ENCODE data around the gene CALD1.

The CALD1 gene

GRCh38 chr7:134827436-134827835 lies 48.0 kb downstream of the CALD1 start:
- DNase-seq (ENCODE audit: low read depth, low spot score) = no peak

- no peak for DNase-seq (ENCODE audit: low read depth, low spot score)
Observed at GRCh38 chr7:134827889-134828288, 48.5 kb downstream of the CALD1 start.

GRCh38 chr7:134828361-134828760 lies 48.9 kb downstream of the CALD1 start:
- DNase-seq (ENCODE audit: low read depth, low spot score) = no peak

GRCh38 chr7:134829380-134829986 lies 50.0 kb downstream of the CALD1 start:
- no peak for DNase-seq (ENCODE audit: low read depth, low spot score)

- DNase-seq (ENCODE audit: low read depth, low spot score) = no peak
Observed at GRCh38 chr7:134831862-134832261, 52.4 kb downstream of the CALD1 start.

GRCh38 chr7:134832367-134832766 lies 52.9 kb downstream of the CALD1 start:
- DNase-seq (ENCODE audit: low read depth, low spot score) = no peak

- no peak for DNase-seq (ENCODE audit: low read depth, low spot score)
Observed at GRCh38 chr7:134834689-134835462, 55.4 kb downstream of the CALD1 start.

GRCh38 chr7:134835463-134835823 lies 56.0 kb downstream of the CALD1 start:
- no peak for DNase-seq (ENCODE audit: low read depth, low spot score)

GRCh38 chr7:134836447-134836846 lies 57.0 kb downstream of the CALD1 start:
- DNase-seq (ENCODE audit: low read depth, low spot score) = peak; percentile 91

GRCh38 chr7:134839298-134839697 lies 59.9 kb downstream of the CALD1 start:
- no peak for DNase-seq (ENCODE audit: low read depth, low spot score)

- DNase-seq (ENCODE audit: low read depth, low spot score) = no peak
Observed at GRCh38 chr7:134842062-134842461, 62.6 kb downstream of the CALD1 start.

GRCh38 chr7:134842886-134843430 lies 63.5 kb downstream of the CALD1 start:
- no peak for DNase-seq (ENCODE audit: low read depth, low spot score)

GRCh38 chr7:134844200-134844599 lies 64.8 kb downstream of the CALD1 start:
- no peak for DNase-seq (ENCODE audit: low read depth, low spot score)

- no peak for DNase-seq (ENCODE audit: low read depth, low spot score)
Observed at GRCh38 chr7:134845461-134845860, 66.0 kb downstream of the CALD1 start.

- no peak for DNase-seq (ENCODE audit: low read depth, low spot score)
Observed at GRCh38 chr7:134847851-134848588, 68.6 kb downstream of the CALD1 start.

GRCh38 chr7:134850066-134850465 lies 70.6 kb downstream of the CALD1 start:
- no peak for DNase-seq (ENCODE audit: low read depth, low spot score)

- no peak for DNase-seq (ENCODE audit: low read depth, low spot score)
Observed at GRCh38 chr7:134851141-134851540, 71.7 kb downstream of the CALD1 start.

GRCh38 chr7:134852625-134853024 lies 73.2 kb downstream of the CALD1 start:
- no peak for DNase-seq (ENCODE audit: low read depth, low spot score)

- DNase-seq (ENCODE audit: low read depth, low spot score) = no peak
Observed at GRCh38 chr7:134854816-134855215, 75.4 kb downstream of the CALD1 start.

- DNase-seq (ENCODE audit: low read depth, low spot score) = no peak
Observed at GRCh38 chr7:134855442-134855841, 76.0 kb downstream of the CALD1 start.

- DNase-seq (ENCODE audit: low read depth, low spot score) = no peak
Observed at GRCh38 chr7:134856091-134856490, 76.7 kb downstream of the CALD1 start.

- DNase-seq (ENCODE audit: low read depth, low spot score) = no peak
Observed at GRCh38 chr7:134856691-134857090, 77.3 kb downstream of the CALD1 start.
